IMR-90 (cell line): ENCODE measurements around the gene SDHAF1.
A peak's percentile ranks its signal among the peaks of the same experiment; 100 is the strongest.

Experiments
- BHLHE40 ChIP-seq: fragments of 150-350 bp; IDR thresholded peaks from 2 replicates; pipeline ENCODE4 v1.6.1; 2016; ENCODE audit warnings: mild to moderate bottlenecking, low read depth, low read length
- CEBPB ChIP-seq: IDR thresholded peaks from 2 replicates; pipeline ENCODE4 v1.6.1; 2012; ENCODE audit warnings: low read depth, low read length, improper control_type of control experiment
- CTCF ChIP-seq: conservative IDR thresholded peaks from 2 replicates; pipeline ENCODE4 v1.5.1; 2012; ENCODE audit warnings: mild to moderate bottlenecking, low read depth, low read length, improper control_type of control experiment
- MXI1 ChIP-seq: IDR thresholded peaks from 2 replicates; pipeline ENCODE4 v1.6.1; 2012; ENCODE audit warnings: low read depth, mild to moderate bottlenecking, low read length, moderate library complexity, borderline replicate concordance
- NFE2L2 ChIP-seq: fragments of 150-350 bp; IDR thresholded peaks from 2 replicates; pipeline ENCODE4 v1.6.1; 2016; ENCODE audit warnings: low read depth, mild to moderate bottlenecking, low read length
- POLR2A ChIP-seq: IDR thresholded peaks from 2 replicates; pipeline ENCODE4 v1.6.1; 2012; ENCODE audit warnings: mild to moderate bottlenecking, low read depth, low read length
- RAD21 ChIP-seq: IDR thresholded peaks from 2 replicates; pipeline ENCODE4 v1.6.1; 2012; ENCODE audit warnings: low read length, improper control_type of control experiment
- RCOR1 ChIP-seq: IDR thresholded peaks from 2 replicates; pipeline ENCODE4 v1.6.1; 2012; ENCODE audit warnings: mild to moderate bottlenecking, low read length, improper control_type of control experiment; ENCODE audit not compliant: insufficient replicate concordance
- RFX5 ChIP-seq: IDR thresholded peaks from 2 replicates; pipeline ENCODE4 v1.8.0; 2012; ENCODE audit warnings: low read depth, mild to moderate bottlenecking, low read length, moderate library complexity
- SMC3 ChIP-seq: fragments of 150-350 bp; IDR thresholded peaks from 2 replicates; pipeline ENCODE4 v1.6.1; 2016; ENCODE audit warnings: low read depth, mild to moderate bottlenecking, antibody characterized with exemption, low read length, moderate library complexity
- USF2 ChIP-seq: fragments of 150-350 bp; IDR thresholded peaks from 2 replicates; pipeline ENCODE4 v1.6.1; 2017; ENCODE audit warnings: mild to moderate bottlenecking, antibody characterized with exemption, low read length, low read depth

- TF ChIP-seq CTCF (no peak), POLR2A (peak; percentile 53; the same call in 1 of the 2 replicates), USF2 (no peak), RCOR1 (no peak), RAD21 (no peak), CEBPB (no peak), NFE2L2 (no peak), MXI1 (peak; percentile 81), RFX5 (no peak), SMC3 (no peak), BHLHE40 (no peak)
Measured at GRCh38 chr19:36014012-36014924, 19.3 kb downstream of the SDHAF1 start, which contains the start of gene ALKBH6.
